Measurements from ENCODE around the gene NPAS3.

- TF ChIP-seq CTCF (IDR thresholded peaks at IDR 0.05): no peak
- no peak for TF ChIP-seq POLR2A (IDR thresholded peaks at IDR 0.05)
Observed at GRCh38 chr14:32905013-32905412, 33.7 kb upstream of the NPAS3 start.
